Measurements from ENCODE around the gene TYSND1. TPM values are rescaled to one million over a fixed set of nuclear protein-coding genes. Genes with fewer than 3 reads are reported as not detected.

Gene TYSND1
- total RNA-seq, 1 experiment from 2014 or later: 13.6 TPM

GRCh38 chr10:70119197-70119596 is 27.3 kb downstream of the TYSND1 start:
- no peak for TF ChIP-seq SP1 (IDR thresholded peaks at IDR 0.05; ENCODE audit: low read depth)
- TF ChIP-seq, protein P1, sequence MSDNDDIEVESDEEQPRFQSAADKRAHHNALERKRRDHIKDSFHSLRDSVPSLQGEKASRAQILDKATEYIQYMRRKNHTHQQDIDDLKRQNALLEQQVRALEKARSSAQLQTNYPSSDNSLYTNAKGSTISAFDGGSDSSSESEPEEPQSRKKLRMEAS (IDR thresholded peaks at IDR 0.05): no peak
- no peak for TF ChIP-seq POLR2A (IDR thresholded peaks at IDR 0.05; ENCODE audit: borderline replicate concordance, extremely low read depth, insufficient read depth, insufficient read length)
- TF ChIP-seq, protein P2, sequence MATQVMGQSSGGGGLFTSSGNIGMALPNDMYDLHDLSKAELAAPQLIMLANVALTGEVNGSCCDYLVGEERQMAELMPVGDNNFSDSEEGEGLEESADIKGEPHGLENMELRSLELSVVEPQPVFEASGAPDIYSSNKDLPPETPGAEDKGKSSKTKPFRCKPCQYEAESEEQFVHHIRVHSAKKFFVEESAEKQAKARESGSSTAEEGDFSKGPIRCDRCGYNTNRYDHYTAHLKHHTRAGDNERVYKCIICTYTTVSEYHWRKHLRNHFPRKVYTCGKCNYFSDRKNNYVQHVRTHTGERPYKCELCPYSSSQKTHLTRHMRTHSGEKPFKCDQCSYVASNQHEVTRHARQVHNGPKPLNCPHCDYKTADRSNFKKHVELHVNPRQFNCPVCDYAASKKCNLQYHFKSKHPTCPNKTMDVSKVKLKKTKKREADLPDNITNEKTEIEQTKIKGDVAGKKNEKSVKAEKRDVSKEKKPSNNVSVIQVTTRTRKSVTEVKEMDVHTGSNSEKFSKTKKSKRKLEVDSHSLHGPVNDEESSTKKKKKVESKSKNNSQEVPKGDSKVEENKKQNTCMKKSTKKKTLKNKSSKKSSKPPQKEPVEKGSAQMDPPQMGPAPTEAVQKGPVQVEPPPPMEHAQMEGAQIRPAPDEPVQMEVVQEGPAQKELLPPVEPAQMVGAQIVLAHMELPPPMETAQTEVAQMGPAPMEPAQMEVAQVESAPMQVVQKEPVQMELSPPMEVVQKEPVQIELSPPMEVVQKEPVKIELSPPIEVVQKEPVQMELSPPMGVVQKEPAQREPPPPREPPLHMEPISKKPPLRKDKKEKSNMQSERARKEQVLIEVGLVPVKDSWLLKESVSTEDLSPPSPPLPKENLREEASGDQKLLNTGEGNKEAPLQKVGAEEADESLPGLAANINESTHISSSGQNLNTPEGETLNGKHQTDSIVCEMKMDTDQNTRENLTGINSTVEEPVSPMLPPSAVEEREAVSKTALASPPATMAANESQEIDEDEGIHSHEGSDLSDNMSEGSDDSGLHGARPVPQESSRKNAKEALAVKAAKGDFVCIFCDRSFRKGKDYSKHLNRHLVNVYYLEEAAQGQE (IDR thresholded peaks at IDR 0.05; ENCODE audit: low read depth): no peak
- no peak for TF ChIP-seq EZH2 (IDR thresholded peaks at IDR 0.05)
- TF ChIP-seq, protein P3, sequence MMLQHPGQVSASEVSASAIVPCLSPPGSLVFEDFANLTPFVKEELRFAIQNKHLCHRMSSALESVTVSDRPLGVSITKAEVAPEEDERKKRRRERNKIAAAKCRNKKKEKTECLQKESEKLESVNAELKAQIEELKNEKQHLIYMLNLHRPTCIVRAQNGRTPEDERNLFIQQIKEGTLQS (IDR thresholded peaks at IDR 0.05): no peak
- no peak for TF ChIP-seq RAD21 (IDR thresholded peaks at IDR 0.05; ENCODE audit: low read depth)
- TF ChIP-seq SRF (IDR thresholded peaks at IDR 0.05; ENCODE audit: low read depth): no peak
- TF ChIP-seq SIN3A (IDR thresholded peaks at IDR 0.05; ENCODE audit: low read depth): no peak
- TF ChIP-seq, protein P4, sequence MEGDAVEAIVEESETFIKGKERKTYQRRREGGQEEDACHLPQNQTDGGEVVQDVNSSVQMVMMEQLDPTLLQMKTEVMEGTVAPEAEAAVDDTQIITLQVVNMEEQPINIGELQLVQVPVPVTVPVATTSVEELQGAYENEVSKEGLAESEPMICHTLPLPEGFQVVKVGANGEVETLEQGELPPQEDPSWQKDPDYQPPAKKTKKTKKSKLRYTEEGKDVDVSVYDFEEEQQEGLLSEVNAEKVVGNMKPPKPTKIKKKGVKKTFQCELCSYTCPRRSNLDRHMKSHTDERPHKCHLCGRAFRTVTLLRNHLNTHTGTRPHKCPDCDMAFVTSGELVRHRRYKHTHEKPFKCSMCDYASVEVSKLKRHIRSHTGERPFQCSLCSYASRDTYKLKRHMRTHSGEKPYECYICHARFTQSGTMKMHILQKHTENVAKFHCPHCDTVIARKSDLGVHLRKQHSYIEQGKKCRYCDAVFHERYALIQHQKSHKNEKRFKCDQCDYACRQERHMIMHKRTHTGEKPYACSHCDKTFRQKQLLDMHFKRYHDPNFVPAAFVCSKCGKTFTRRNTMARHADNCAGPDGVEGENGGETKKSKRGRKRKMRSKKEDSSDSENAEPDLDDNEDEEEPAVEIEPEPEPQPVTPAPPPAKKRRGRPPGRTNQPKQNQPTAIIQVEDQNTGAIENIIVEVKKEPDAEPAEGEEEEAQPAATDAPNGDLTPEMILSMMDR (IDR thresholded peaks at IDR 0.05 in 2 of 3, conservative IDR thresholded peaks at IDR 0.05 in 1 of 3; ENCODE audit: borderline replicate concordance in 1 of 3, insufficient read depth in 1 of 3, low read depth in 2 of 3, low read length in 2 of 3): no peak
- Histone ChIP-seq H3K4me3 (replicated peaks in 1 of 2; ENCODE audit: low read depth in 1 of 2, low read length in 2 of 2) (no peak overlapping the region), H3K36me3 (ENCODE audit: control insufficient read depth in 1 of 2, insufficient read depth in 2 of 2, low read length in 2 of 2) (peaks cover 10 to 46% of the 10 kb centered on the region in 2 experiments; a peak in 3 of 4 replicates), H3K27me3 (ENCODE audit: insufficient read depth, low read length) (no peaks in the 10 kb centered on the region), H3K9me2 (ENCODE audit: insufficient read depth) (no peaks in the 10 kb centered on the region), H3K9ac (ENCODE audit: low read length) (no peak overlapping the region), H2AFZ (ENCODE audit: low read depth, low read length, poor library complexity, severe bottlenecking) (no peak overlapping the region), H3K79me2 (ENCODE audit: insufficient read depth, low read length) (peaks cover under 1% of the 10 kb centered on the region; the same call in 1 of the 2 replicates), H3K27ac (ENCODE audit: low read depth, low read length) (no peak overlapping the region), H3K4me2 (ENCODE audit: low read length) (no peak overlapping the region), H3K9me3 (ENCODE audit: control insufficient read depth in 1 of 2, insufficient read depth in 1 of 2, low read depth in 1 of 2, low read length in 2 of 2) (no peaks in the 10 kb centered on the region), H3K4me1 (ENCODE audit: control insufficient read depth in 1 of 2, insufficient read depth in 2 of 2, low read length in 2 of 2) (no peaks in the 10 kb centered on the region; a peak in 1 of 4 replicates), H4K20me1 (ENCODE audit: insufficient read depth) (no peaks in the 10 kb centered on the region)
- no peak for DNase-seq (ENCODE audit: low read depth, low spot score)
- RAD21 ChIA-PET (ENCODE audit: low non-redundant PET in 1 of 2, low total read pairs in 2 of 2, uncharacterized antibody in 2 of 2, unreplicated experiment in 2 of 2): no interaction called here
- intact Hi-C loops (cut with micrococcal nuclease): no loop called here
- no peak for ATAC-seq
- CTCF ChIA-PET: interaction anchor here (2.4 to 2.5 kb wide), 2 partner anchors 27 to 268 kb away, joined by 6 to 10 read pairs; partner anchors contain the start of gene TYSND1
- no TSS peak for BruUV-seq (replicated peaks)
- POLR2A ChIA-PET: interaction anchor here (0.7 kb wide), 1 partner anchor 9 kb away, joined by 3 read pairs; no protein-coding TSS in a partner anchor

All from HCT116 (cell line).